AG09309 (cell line): ENCODE results near the gene GPT2.
"Not testable (repeated sequence)": the region's sequence is repeated elsewhere in the genome, so short reads cannot be mapped to it uniquely, and the experiment has no call there.

Experiments
- DNase-seq: peaks from one replicate; pipeline ENCODE4 v3.0.0-alpha.2; 2010; ENCODE audit warnings: low read depth
- H3K4me3 ChIP-seq: 2 replicates; pipeline ENCODE4 v1.5.1; 2011; ENCODE audit warnings: mild to moderate bottlenecking, low read depth, low read length, moderate library complexity; ENCODE audit not compliant: control insufficient read depth
- CTCF ChIP-seq: IDR thresholded peaks from 2 replicates; pipeline ENCODE4 v1.5.1; 2011; ENCODE audit warnings: mild to moderate bottlenecking, low read depth, low read length, inconsistent platforms; ENCODE audit not compliant: insufficient read depth, control insufficient read depth; ENCODE audit errors: missing control alignments

Gene GPT2

GRCh38 chr16:46866286-46866685 is 17.9 kb upstream of the GPT2 start:
- TF ChIP-seq CTCF: no peak
- DNase-seq: no peak
- no peak overlapping the region for H3K4me3 ChIP-seq

DNA sequence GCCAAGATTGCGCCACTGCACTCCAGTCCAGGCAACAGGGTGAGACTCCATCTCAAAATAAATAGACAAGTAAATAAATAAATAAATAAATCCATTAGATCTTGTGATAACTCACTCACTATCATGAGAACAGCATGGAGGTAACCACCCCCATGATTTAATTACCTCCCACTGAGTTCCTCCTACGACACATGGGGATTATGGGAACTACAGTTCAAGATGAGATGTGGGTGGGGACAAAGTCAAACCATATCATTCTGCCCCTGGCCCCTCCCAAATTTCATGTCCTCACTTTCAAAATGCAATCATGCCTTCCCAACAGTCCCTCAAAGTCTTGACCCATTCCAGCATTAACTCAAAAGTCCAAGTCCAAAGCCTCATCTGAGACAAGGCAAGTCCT is 16.7 kb upstream of the GPT2 start:
- H3K4me3 ChIP-seq, DNase-seq: not testable (repeated sequence)

DNA sequence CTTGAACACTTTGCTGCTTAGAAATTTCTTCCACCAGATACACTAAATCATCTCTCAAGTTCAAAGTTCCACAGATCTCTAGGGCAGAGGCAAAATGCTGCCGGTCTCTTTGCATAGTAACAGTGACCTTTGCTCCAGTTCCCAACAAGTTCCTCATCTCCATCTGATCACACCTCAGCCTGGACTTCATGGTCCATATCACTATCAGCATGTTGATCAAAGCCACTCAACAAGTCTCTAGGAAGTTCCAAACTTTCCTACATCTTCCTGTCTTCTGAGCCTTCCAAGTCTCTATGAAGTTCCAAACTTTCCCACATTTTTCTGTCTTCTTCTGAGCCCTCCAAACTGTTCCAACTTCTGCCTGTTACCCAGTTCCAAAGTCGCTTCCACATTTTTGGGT is 15.3 kb upstream of the GPT2 start:
- not testable (repeated sequence) for DNase-seq, H3K4me3 ChIP-seq

DNA sequence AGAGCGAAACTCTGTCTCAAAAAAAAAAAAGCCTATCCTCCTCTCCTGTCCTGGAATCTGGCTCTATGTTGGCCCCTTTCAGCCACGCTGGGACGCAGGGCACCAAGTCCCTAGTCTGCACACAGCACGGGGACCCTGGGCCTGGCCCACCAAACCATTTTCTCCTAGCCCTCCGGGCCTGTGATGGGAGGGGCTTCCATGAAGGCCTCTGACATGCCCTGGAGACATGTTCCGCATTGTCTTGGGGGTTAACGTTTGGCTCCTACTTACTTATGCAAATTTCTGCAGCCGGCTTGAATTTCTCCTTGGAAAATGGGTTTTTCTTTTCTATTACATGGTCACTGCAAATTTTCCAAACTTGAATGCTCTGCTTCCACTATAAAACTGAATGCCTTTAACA is 12.6 kb upstream of the GPT2 start:
- no peak overlapping the region for H3K4me3 ChIP-seq
- no peak for TF ChIP-seq CTCF

GRCh38 chr16:46873201-46873600 is 11.0 kb upstream of the GPT2 start:
- H3K4me3 ChIP-seq: no peak overlapping the region
- TF ChIP-seq CTCF: no peak
- DNase-seq: no peak

More for the DNA sequence above, 12.6 kb upstream of the GPT2 start:
- DNase-seq: no peak

DNA sequence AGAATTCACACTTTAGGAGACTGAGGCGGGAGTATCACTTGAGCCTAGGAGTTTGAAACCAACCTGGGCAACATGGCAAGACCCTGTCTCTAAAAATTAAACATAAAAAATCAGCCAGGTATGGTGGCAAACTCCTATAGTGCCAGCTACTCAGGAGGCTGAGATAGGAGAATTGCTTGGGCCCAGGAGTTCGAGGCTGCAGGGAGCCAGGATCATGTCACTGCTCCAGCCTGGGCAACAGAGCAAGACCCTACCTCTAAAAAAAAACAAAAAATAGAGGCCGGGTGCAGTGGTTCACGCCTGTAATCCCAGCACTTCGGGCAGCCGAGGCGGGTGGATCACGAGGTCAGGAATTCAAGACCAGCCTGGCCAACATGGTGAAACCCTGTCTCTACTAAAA is 8.9 kb upstream of the GPT2 start:
- TF ChIP-seq CTCF: no peak
- no peak for DNase-seq

DNA sequence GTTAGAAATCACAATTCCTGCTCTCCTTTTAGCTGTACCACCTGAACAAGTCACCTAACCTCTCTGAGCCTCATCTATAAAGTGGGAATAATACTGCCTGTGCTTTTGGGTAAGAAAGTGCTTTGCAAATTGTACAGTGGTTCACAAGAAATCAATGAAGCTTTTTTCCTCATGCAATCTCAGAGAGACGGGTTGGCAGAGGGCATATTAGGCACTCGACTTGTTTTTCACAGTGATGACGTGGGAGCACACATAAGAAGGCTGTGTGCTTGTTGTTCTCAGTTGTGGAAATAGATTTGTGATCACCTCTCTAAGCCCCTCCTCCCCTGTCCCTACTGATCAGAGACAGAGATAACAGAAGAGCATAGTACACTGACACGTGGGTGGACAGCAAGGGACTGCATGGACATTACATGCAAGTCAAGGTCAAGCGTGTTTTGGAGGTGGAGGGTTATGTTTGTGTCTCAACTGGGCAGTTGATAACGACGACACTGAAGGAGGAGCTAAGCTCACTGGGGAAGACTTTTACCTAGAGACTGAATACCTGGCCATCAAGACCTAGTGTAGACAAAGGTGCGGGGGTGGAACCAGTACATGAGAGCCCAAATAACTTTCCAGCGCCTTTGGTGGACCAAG is 1.7 kb upstream of the GPT2 start:
- no peak for DNase-seq
- no peak overlapping the region for H3K4me3 ChIP-seq
- no peak for TF ChIP-seq CTCF

More for the DNA sequence above, 8.9 kb upstream of the GPT2 start:
- no peak overlapping the region for H3K4me3 ChIP-seq

DNA sequence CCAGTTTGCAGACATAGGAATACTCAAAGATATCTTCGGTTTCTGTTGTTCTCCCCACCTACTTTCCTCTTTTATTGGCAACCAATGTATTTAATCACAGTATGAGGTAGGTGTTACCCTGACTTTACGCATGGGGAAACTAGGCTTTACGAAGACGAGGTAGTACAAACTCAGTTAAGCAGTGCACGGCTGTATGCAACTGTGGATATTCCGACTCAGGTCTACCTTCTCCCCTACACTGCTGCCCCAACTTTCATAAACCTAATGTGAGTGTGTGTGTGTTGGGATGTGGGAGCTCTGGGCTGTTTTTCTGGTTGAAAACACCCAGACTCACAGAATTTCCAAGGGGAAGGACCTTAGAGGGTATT is 1.2 kb upstream of the GPT2 start:
- H3K4me3 ChIP-seq: no peak overlapping the region
- DNase-seq: no peak
- no peak for TF ChIP-seq CTCF
